GM13976 (cell line): ENCODE data around the gene MEAF6.
A peak's percentile ranks its signal among the peaks of the same experiment; 100 is the strongest.

Experiments used
- DNase-seq: peaks from one replicate; pipeline ENCODE4 v3.0.0; 2012; ENCODE audit warnings: low spot score
- CTCF ChIP-seq: IDR thresholded peaks from 2 replicates; pipeline ENCODE4 v1.5.1; 2012; ENCODE audit warnings: borderline replicate concordance, mild to moderate bottlenecking; ENCODE audit not compliant: insufficient read depth; ENCODE audit errors: extremely low read depth, missing control alignments, control extremely low read depth
- in situ Hi-C: fragments of 300-500 bp; cut with MboI; formaldehyde crosslinking; loops from one replicate; pipeline ENCODE4 v1.12.0; 2022; ENCODE audit warnings: low sequenced_read_pairs, mixed read lengths, inconsistent platforms; ENCODE audit not compliant: unreplicated experiment

Gene MEAF6

DNA sequence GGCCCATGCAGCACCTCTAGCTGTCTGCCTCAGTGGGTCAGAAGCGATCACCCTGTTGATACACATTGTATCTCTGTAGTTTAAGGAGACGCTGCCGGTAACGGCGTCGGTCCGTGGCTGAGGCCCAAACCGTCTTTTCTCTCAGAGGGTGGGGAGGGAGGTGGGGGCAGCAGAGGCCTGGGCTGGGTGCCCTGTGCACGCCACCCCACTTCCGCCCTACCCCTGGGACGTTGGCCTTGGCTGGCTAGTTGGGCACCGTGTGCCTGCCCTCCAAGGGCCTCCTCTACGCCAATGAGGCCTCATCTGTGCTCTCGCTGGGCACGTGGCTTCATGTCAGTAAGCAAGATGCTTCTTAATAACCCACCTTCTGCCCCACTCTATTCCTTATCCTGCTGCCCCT lies 30.8 kb downstream of the MEAF6 start:
- DNase-seq: no peak
- in situ Hi-C loops: no loop called here
- TF ChIP-seq CTCF: no peak

DNA sequence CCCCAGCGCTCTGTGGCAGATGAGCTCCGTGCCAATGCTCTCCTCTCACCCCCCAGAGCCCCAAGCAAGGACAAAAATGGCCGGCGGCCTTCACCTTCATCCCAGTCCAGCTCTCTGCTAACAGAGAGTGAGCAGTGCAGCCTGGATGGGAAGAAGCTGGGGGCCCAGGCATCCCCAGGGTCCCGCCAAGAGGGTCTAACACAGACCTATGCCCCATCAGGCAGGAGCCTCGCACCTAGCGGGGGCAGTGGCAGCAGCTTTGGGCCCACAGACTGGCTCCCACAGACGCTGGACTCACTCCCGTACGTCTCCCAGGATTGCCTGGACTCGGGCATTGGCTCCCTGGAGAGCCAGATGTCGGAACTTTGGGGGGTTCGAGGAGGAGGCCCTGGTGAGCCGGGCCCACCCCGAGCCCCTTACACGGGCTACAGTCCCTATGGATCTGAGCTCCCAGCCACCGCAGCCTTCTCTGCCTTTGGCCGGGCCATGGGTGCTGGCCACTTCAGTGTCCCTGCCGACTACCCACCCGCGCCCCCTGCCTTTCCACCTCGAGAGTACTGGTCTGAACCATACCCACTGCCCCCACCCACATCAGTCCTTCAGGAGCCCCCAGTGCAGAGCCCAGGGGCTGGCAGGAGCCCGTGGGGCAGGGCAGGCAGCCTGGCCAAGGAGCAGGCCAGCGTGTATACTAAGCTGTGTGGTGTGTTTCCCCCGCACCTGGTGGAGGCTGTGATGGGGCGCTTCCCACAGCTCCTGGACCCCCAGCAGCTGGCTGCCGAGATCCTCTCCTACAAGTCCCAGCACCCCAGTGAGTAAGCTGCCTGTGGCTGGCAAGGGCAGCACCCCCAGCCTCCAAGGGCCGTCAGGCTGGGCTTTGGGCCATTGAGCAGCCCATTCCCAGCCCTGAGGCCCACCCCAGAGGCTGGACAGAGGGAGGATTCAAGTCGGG lies 31.5 kb downstream of the MEAF6 start:
- in situ Hi-C loops: no loop called here
- no peak for DNase-seq
- TF ChIP-seq CTCF: no peak

GRCh38 chr1:37482004-37482785 lies 32.4 kb downstream of the MEAF6 start:
- no peak for DNase-seq
- in situ Hi-C loops: no loop called here
- no peak for TF ChIP-seq CTCF

- peak; percentile 17 for DNase-seq
- no peak for TF ChIP-seq CTCF
- in situ Hi-C loops: no loop called here
Observed at GRCh38 chr1:37481289-37482003, 33.1 kb downstream of the MEAF6 start.

- no peak for TF ChIP-seq CTCF
- in situ Hi-C loops: no loop called here
- no peak for DNase-seq
Observed at GRCh38 chr1:37480581-37481288, 33.8 kb downstream of the MEAF6 start.

GRCh38 chr1:37480125-37480466 lies 34.5 kb downstream of the MEAF6 start:
- in situ Hi-C loops: no loop called here
- TF ChIP-seq CTCF: no peak
- DNase-seq: no peak
